SK-N-SH (cell line): ENCODE measurements around the gene CREBL2. TPM values are rescaled to one million over a fixed set of nuclear protein-coding genes. Genes with fewer than 3 reads are reported as not detected.

Experiments
- CTCF ChIA-PET: fragments of 300-600, 350-600 bp; formaldehyde crosslinking; extraction: SDS; loops from one replicate; lab custom pipeline; 2021; lab: Yijun Ruan, JAX
- POLR2A ChIA-PET: fragments of 350-600 bp; sonication (Branson Sonifier 250); formaldehyde crosslinking; extraction: SDS; loops from one replicate; lab custom pipeline; 2020; ENCODE audit warnings: antibody characterized with exemption, inconsistent platforms; lab: Yijun Ruan, JAX
- DNase-seq: peaks from one replicate; pipeline ENCODE4 v3.0.0; 2012
- H2AFZ ChIP-seq: fragments of 200-600 bp; sonication (generic); 2 replicates; pipeline ENCODE4 v1.8.1; 2016; ENCODE audit warnings: antibody characterized with exemption, mild to moderate bottlenecking, low read depth
- H3F3A ChIP-seq: fragments of 200-600 bp; sonication (generic); replicated peaks from 2 replicates; pipeline ENCODE3; 2016; ENCODE audit warnings: antibody characterized with exemption, mild to moderate bottlenecking; ENCODE audit not compliant: insufficient read depth
- H3K27ac ChIP-seq, 2 experiments: fragments of 200-500 bp in 1 of 2; fragments of 200-600 bp in 1 of 2; sonication (Bioruptor generic) in 1 of 2; sonication (generic), shearing (Covaris generic) in 1 of 2; 2 replicates each; pipeline versions ENCODE4 v1.5.1 to v1.6.1; 2014 to 2016; ENCODE audit warnings: low read depth in 2 of 2, inconsistent platforms in 1 of 2, low read length in 1 of 2, mild to moderate bottlenecking in 1 of 2, mixed read lengths in 1 of 2
- H3K27me3 ChIP-seq: fragments of 200-600 bp; sonication (generic), shearing (Covaris generic); 2 replicates; pipeline ENCODE4 v1.6.1; 2016; ENCODE audit warnings: mixed run types; ENCODE audit not compliant: insufficient read depth
- H3K36me3 ChIP-seq, 2 experiments: fragments of 200-500 bp in 1 of 2; fragments of 200-600 bp in 1 of 2; sonication (Bioruptor generic) in 1 of 2; sonication (generic) in 1 of 2; replicated peaks in 1 of 2; 2 replicates each; pipeline versions ENCODE3 to v1.5.1; 2014 to 2016; ENCODE audit warnings: low read length in 1 of 2, mild to moderate bottlenecking in 1 of 2; ENCODE audit not compliant: insufficient read depth in 2 of 2, control insufficient read depth in 1 of 2
- H3K4me1 ChIP-seq, 2 experiments: fragments of 200-500 bp in 1 of 2; fragments of 200-600 bp in 1 of 2; sonication (Bioruptor generic) in 1 of 2; sonication (generic), shearing (Covaris generic) in 1 of 2; 2 replicates each; pipeline versions ENCODE4 v1.5.1 to v1.6.1; 2014 to 2016; ENCODE audit warnings: low read depth in 1 of 2, low read length in 1 of 2, mixed run types in 1 of 2; ENCODE audit not compliant: insufficient read depth in 2 of 2, control insufficient read depth in 1 of 2
- H3K4me2 ChIP-seq: fragments of 200-600 bp; sonication (generic), shearing (Covaris generic); 2 replicates; pipeline ENCODE4 v1.6.1; 2017; ENCODE audit warnings: mixed run types
- H3K4me3 ChIP-seq, 2 experiments: fragments of 200-500 bp in 1 of 2; fragments of 200-600 bp in 1 of 2; sonication (Bioruptor generic) in 1 of 2; sonication (generic), shearing (Covaris generic) in 1 of 2; 2 replicates each; pipeline versions ENCODE4 v1.5.1 to v1.8.1; 2014 to 2016; ENCODE audit warnings: low read depth in 2 of 2, inconsistent platforms in 1 of 2, low read length in 1 of 2, mild to moderate bottlenecking in 1 of 2, mixed read lengths in 1 of 2, moderate library complexity in 1 of 2
- H3K79me2 ChIP-seq: fragments of 200-600 bp; sonication (generic); 2 replicates; pipeline ENCODE4 v1.8.1; 2017; ENCODE audit warnings: mild to moderate bottlenecking; ENCODE audit not compliant: insufficient read depth
- H3K9ac ChIP-seq: fragments of 200-600 bp; sonication (generic); 2 replicates; pipeline ENCODE4 v1.6.1; 2017; ENCODE audit warnings: mixed run types
- H3K9me2 ChIP-seq: fragments of 200-600 bp; sonication (generic); 2 replicates; pipeline ENCODE4 v1.6.1; 2017; ENCODE audit warnings: mixed run types
- H3K9me3 ChIP-seq: fragments of 200-600 bp; sonication (generic); 2 replicates; pipeline ENCODE4 v1.6.1; 2017; ENCODE audit warnings: mixed run types, mild to moderate bottlenecking, moderate library complexity
- H4K20me1 ChIP-seq: fragments of 200-600 bp; sonication (generic); 2 replicates; pipeline ENCODE4 v1.6.1; 2017; ENCODE audit warnings: mild to moderate bottlenecking, mixed run types; ENCODE audit not compliant: insufficient read depth
- CHD2 ChIP-seq: fragments of 150-350 bp; IDR thresholded peaks from 2 replicates; pipeline ENCODE4 v1.6.1; 2018; ENCODE audit warnings: low read length; ENCODE audit not compliant: partially characterized antibody
- CTCF ChIP-seq: fragments of 200-600 bp; sonication (generic); IDR thresholded peaks from 2 replicates; pipeline ENCODE4 v1.6.1; 2017; ENCODE audit warnings: antibody characterized with exemption, mild to moderate bottlenecking, moderate library complexity
- EZH2phosphoT487 ChIP-seq: fragments of 200-600 bp; sonication (generic); IDR thresholded peaks from 2 replicates; pipeline ENCODE4 v1.6.1; 2017; ENCODE audit warnings: low read depth, mixed run types, mild to moderate bottlenecking, antibody characterized with exemption, moderate library complexity, borderline replicate concordance
- FOXJ3 ChIP-seq: sonication (generic); formaldehyde crosslinking; IDR thresholded peaks from 2 replicates; pipeline ENCODE4 v1.5.1; 2020; ENCODE audit warnings: mild to moderate bottlenecking, missing genetic modification reagents
- GABPA ChIP-seq: IDR thresholded peaks from 2 replicates; pipeline ENCODE4 v1.4.0; 2012; ENCODE audit warnings: low read depth, mild to moderate bottlenecking
- MEF2A ChIP-seq: IDR thresholded peaks from 2 replicates; pipeline ENCODE4 v1.4.0; 2012; ENCODE audit warnings: low read depth, borderline replicate concordance
- MXI1 ChIP-seq: IDR thresholded peaks from 2 replicates; pipeline ENCODE4 v1.6.1; 2012; ENCODE audit warnings: mild to moderate bottlenecking, low read depth, low read length, improper control_type of control experiment
- NFIC ChIP-seq: IDR thresholded peaks from 2 replicates; pipeline ENCODE4 v1.4.0; 2012; ENCODE audit warnings: borderline replicate concordance
- RAD21 ChIP-seq: IDR thresholded peaks from 2 replicates; pipeline ENCODE4 v1.6.1; 2012; ENCODE audit warnings: mild to moderate bottlenecking, low read length
- RCOR1 ChIP-seq: fragments of 150-350 bp; IDR thresholded peaks from 2 replicates; pipeline ENCODE4 v1.6.1; 2017; ENCODE audit warnings: antibody characterized with exemption, low read length
- SIN3A ChIP-seq: IDR thresholded peaks from 2 replicates; pipeline ENCODE4 v1.6.1; 2012; ENCODE audit warnings: low read depth, mild to moderate bottlenecking, low read length, moderate library complexity, borderline replicate concordance
- SMC3 ChIP-seq: IDR thresholded peaks from 2 replicates; pipeline ENCODE4 v1.6.1; 2012; ENCODE audit warnings: low read depth, low read length, improper control_type of control experiment
- TCF12 ChIP-seq: IDR thresholded peaks from 2 replicates; pipeline ENCODE4 v1.4.0; 2012
- TEAD4 ChIP-seq: IDR thresholded peaks from 2 replicates; pipeline ENCODE4 v1.4.0; 2012; ENCODE audit warnings: mild to moderate bottlenecking, borderline replicate concordance; ENCODE audit not compliant: insufficient read depth
- USF1 ChIP-seq: IDR thresholded peaks from 2 replicates; pipeline ENCODE4 v1.4.0; 2012; ENCODE audit warnings: low read depth, borderline replicate concordance
- YY1 ChIP-seq: IDR thresholded peaks from 2 replicates; pipeline ENCODE4 v1.4.0; 2012; ENCODE audit warnings: low read depth, mild to moderate bottlenecking
- ZBTB33 ChIP-seq: IDR thresholded peaks from 2 replicates; pipeline ENCODE4 v1.4.0; 2012; ENCODE audit warnings: low read depth, borderline replicate concordance
- WGBS: methylation state at CpG from one replicate; pipeline ENCODE4 v1.1.6; 2017; ENCODE audit warnings: low lambda C conversion rate; 5-methylcytosine and 5-hydroxymethylcytosine counted together
- polyA plus RNA-seq, 3 experiments: library from polyadenylated mRNA; depleted of rRNA; stranded (reverse); fragments of >200 nt; gene quantifications; 2 replicates each; pipeline ENCODE4 v1.2.3, GENCODE V29; 2012

CREBL2 gene
- polyA plus RNA-seq, 1 of the 3 experiments (the other 2 are of a cell fraction) = 12.6 TPM

- ChIA-PET POLR2A (no interaction called here), CTCF (interaction anchor here (0.6 to 0.9 kb wide), 3 partner anchors 8 to 115 kb away, joined by 3 read pairs; no protein-coding TSS in a partner anchor)
- Histone ChIP-seq H3K9ac (no peak overlapping the region), H3K9me3 (no peaks in the 10 kb centered on the region), H2AFZ (no peak overlapping the region), H3K27me3 (no peaks in the 10 kb centered on the region), H3K27ac (no peak overlapping the region), H3K36me3 (no peaks in the 10 kb centered on the region), H3K4me3 (no peak overlapping the region), H3K79me2 (no peaks in the 10 kb centered on the region), H3K9me2 (no peaks in the 10 kb centered on the region), H3K4me1 (peaks cover 3 to 4% of the 10 kb centered on the region in 2 experiments; a peak in 1 of 4 replicates), H4K20me1 (no peaks in the 10 kb centered on the region), H3F3A (no peaks in the 10 kb centered on the region), H3K4me2 (no peak overlapping the region)
- no peak for TF ChIP-seq MXI1
- no peak for TF ChIP-seq MEF2A
- TF ChIP-seq RAD21 = no peak
- 89% methylated on average over 3 of the region's 3 CpGs for WGBS
- no peak for DNase-seq
Measured at GRCh38 chr12:12673296-12673695, 61.6 kb downstream of the CREBL2 start.

- H3K27ac ChIP-seq = no peak overlapping the region
- no peak overlapping the region for H3K4me3 ChIP-seq
- no peaks in the 10 kb centered on the region for H3K79me2 ChIP-seq
- ChIA-PET POLR2A (no interaction called here), CTCF (interaction anchor here (1.0 to 1.4 kb wide), 2 partner anchors 11 to 14 kb away, joined by 3 read pairs; no protein-coding TSS in a partner anchor)
- TF ChIP-seq SIN3A = no peak
- no peak for TF ChIP-seq MXI1
- TF ChIP-seq USF1 = no peak
- H3K9me2 ChIP-seq = no peaks in the 10 kb centered on the region
- H3K4me2 ChIP-seq = no peak overlapping the region
- H4K20me1 ChIP-seq = no peaks in the 10 kb centered on the region
- H3K27me3 ChIP-seq = no peaks in the 10 kb centered on the region
- no peak overlapping the region for H3K9ac ChIP-seq
- H3K9me3 ChIP-seq = no peaks in the 10 kb centered on the region
- WGBS = 54% methylated on average over 3 of the region's 3 CpGs
- H3F3A ChIP-seq = no peaks in the 10 kb centered on the region
- H3K4me1 ChIP-seq = peaks cover 4 to 6% of the 10 kb centered on the region in 2 experiments; a peak in 1 of 4 replicates
- H2AFZ ChIP-seq = no peak overlapping the region
- H3K36me3 ChIP-seq = no peaks in the 10 kb centered on the region
- DNase-seq = no peak
Measured at GRCh38 chr12:12676605-12677004, 64.9 kb downstream of the CREBL2 start.

- ChIA-PET CTCF (interaction anchor here (0.7 to 1.4 kb wide), 8 partner anchors 8 to 305 kb away, joined by 3 to 4 read pairs (median 3); partner anchors contain the start of gene DUSP16), POLR2A (no interaction called here)
- H3K4me2 ChIP-seq = no peak overlapping the region
- no peaks in the 10 kb centered on the region for H3K9me3 ChIP-seq
- DNase-seq = no peak
- H2AFZ ChIP-seq = no peak overlapping the region
- no peaks in the 10 kb centered on the region for H3K9me2 ChIP-seq
- H3F3A ChIP-seq = no peaks in the 10 kb centered on the region
- H4K20me1 ChIP-seq = no peaks in the 10 kb centered on the region
- no peaks in the 10 kb centered on the region for H3K79me2 ChIP-seq
- H3K9ac ChIP-seq = no peak overlapping the region
- peaks cover 0 to 14% of the 10 kb centered on the region in 2 experiments; a peak in 2 of 4 replicates for H3K4me1 ChIP-seq
- H3K27ac ChIP-seq = no peak overlapping the region
- 65% methylated on average over 5 of the region's 5 CpGs for WGBS
- H3K27me3 ChIP-seq = no peaks in the 10 kb centered on the region
- no peaks in the 10 kb centered on the region for H3K36me3 ChIP-seq
- no peak overlapping the region for H3K4me3 ChIP-seq
- no peak for TF ChIP-seq YY1
- TF ChIP-seq CTCF = no peak
- TF ChIP-seq RAD21 = no peak
- TF ChIP-seq NFIC = no peak
- TF ChIP-seq GABPA = no peak
- no peak for TF ChIP-seq TEAD4
- no peak for TF ChIP-seq EZH2phosphoT487
- TF ChIP-seq ZBTB33 = no peak
- TF ChIP-seq RCOR1 = no peak
- no peak for TF ChIP-seq SMC3
- no peak for TF ChIP-seq FOXJ3
- TF ChIP-seq CHD2 = no peak
- TF ChIP-seq TCF12 = no peak
Measured at GRCh38 chr12:12681061-12681765, 69.5 kb downstream of the CREBL2 start.
